Measurements from ENCODE around the gene ITM2C.

GRCh38 chr2:230827774-230828271 is 36.9 kb upstream of the ITM2C start:
- no peak for TF ChIP-seq POLR2AphosphoS2 (IDR thresholded peaks at IDR 0.05; ENCODE audit: low read length)
- no peak for TF ChIP-seq CBX1 (IDR thresholded peaks at IDR 0.05; ENCODE audit: low read depth)
- TF ChIP-seq, protein P1, sequence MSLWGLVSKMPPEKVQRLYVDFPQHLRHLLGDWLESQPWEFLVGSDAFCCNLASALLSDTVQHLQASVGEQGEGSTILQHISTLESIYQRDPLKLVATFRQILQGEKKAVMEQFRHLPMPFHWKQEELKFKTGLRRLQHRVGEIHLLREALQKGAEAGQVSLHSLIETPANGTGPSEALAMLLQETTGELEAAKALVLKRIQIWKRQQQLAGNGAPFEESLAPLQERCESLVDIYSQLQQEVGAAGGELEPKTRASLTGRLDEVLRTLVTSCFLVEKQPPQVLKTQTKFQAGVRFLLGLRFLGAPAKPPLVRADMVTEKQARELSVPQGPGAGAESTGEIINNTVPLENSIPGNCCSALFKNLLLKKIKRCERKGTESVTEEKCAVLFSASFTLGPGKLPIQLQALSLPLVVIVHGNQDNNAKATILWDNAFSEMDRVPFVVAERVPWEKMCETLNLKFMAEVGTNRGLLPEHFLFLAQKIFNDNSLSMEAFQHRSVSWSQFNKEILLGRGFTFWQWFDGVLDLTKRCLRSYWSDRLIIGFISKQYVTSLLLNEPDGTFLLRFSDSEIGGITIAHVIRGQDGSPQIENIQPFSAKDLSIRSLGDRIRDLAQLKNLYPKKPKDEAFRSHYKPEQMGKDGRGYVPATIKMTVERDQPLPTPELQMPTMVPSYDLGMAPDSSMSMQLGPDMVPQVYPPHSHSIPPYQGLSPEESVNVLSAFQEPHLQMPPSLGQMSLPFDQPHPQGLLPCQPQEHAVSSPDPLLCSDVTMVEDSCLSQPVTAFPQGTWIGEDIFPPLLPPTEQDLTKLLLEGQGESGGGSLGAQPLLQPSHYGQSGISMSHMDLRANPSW (CRISPR knock-in tag; IDR thresholded peaks at IDR 0.05): no peak
- TF ChIP-seq LEF1 (IDR thresholded peaks at IDR 0.05): no peak
- TF ChIP-seq ATF7 (IDR thresholded peaks at IDR 0.05): no peak
- no peak for TF ChIP-seq EZH2 (IDR thresholded peaks at IDR 0.05; ENCODE audit: borderline replicate concordance, low read depth, low read length)
- no peak for TF ChIP-seq RCOR1 (IDR thresholded peaks at IDR 0.05; ENCODE audit: borderline replicate concordance in 1 of 2, low read depth in 2 of 2, low read length in 2 of 2)
- TF ChIP-seq HNRNPUL1 (IDR thresholded peaks at IDR 0.05; ENCODE audit: low read length): no peak
- no peak for TF ChIP-seq RNF2 (IDR thresholded peaks at IDR 0.05)
- TF ChIP-seq GABPA (tag; conservative IDR thresholded peaks at IDR 0.05; ENCODE audit: low read depth): no peak
- TF ChIP-seq ATF3 (IDR thresholded peaks at IDR 0.05): no peak
- TF ChIP-seq ATF3 (CRISPR knock-in tag; conservative IDR thresholded peaks at IDR 0.05): no peak
- TF ChIP-seq, protein P2, sequence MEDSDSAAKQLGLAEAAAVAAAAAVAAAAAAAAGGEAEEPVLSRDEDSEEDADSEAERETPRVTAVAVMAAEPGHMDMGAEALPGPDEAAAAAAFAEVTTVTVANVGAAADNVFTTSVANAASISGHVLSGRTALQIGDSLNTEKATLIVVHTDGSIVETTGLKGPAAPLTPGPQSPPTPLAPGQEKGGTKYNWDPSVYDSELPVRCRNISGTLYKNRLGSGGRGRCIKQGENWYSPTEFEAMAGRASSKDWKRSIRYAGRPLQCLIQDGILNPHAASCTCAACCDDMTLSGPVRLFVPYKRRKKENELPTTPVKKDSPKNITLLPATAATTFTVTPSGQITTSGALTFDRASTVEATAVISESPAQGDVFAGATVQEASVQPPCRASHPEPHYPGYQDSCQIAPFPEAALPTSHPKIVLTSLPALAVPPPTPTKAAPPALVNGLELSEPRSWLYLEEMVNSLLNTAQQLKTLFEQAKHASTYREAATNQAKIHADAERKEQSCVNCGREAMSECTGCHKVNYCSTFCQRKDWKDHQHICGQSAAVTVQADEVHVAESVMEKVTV (CRISPR knock-in tag; IDR thresholded peaks at IDR 0.05): no peak
- TF ChIP-seq SPI1 (IDR thresholded peaks at IDR 0.05; ENCODE audit: borderline replicate concordance, low read depth, low read length): no peak
- TF ChIP-seq RBM39 (optimal IDR thresholded peaks at IDR 0.05; ENCODE audit: low read depth, low read length): no peak
